GM23338 (cell line): ENCODE data around the gene ACTMAP. TPM values are rescaled to one million over a fixed set of nuclear protein-coding genes. Genes with fewer than 3 reads are reported as not detected.

Source experiments
- ATAC-seq: fragments of 200-7000 bp; cut with Tn5 transposase; 3 replicates; pipeline ENCODE4 v1.9.1; 2020
- DNase-seq: peaks from one replicate; pipeline ENCODE4 v3.0.0-alpha.2; 2015; ENCODE audit warnings: low spot score
- H2AFZ ChIP-seq: fragments of 200-600 bp; sonication (generic); 2 replicates; pipeline ENCODE4 v1.8.0; 2016; ENCODE audit warnings: antibody characterized with exemption, mild to moderate bottlenecking, moderate library complexity
- H3F3A ChIP-seq: fragments of 200-600 bp; sonication (generic); replicated peaks from 2 replicates; pipeline ENCODE4 v1.8.0; 2017; ENCODE audit warnings: antibody characterized with exemption, mixed run types, low read depth
- H3K27ac ChIP-seq: fragments of 200-600 bp; sonication (generic); 2 replicates; pipeline ENCODE4 v1.6.1; 2016; ENCODE audit warnings: low read depth
- H3K27me3 ChIP-seq: fragments of 200-600 bp; sonication (generic); 2 replicates; pipeline ENCODE4 v1.8.0; 2016; ENCODE audit warnings: mild to moderate bottlenecking, mixed run types, moderate library complexity; ENCODE audit not compliant: insufficient read depth
- H3K36me3 ChIP-seq: fragments of 200-600 bp; sonication (generic); 2 replicates; pipeline ENCODE4 v1.8.0; 2016; ENCODE audit warnings: mild to moderate bottlenecking; ENCODE audit not compliant: insufficient read depth
- H3K4me1 ChIP-seq: fragments of 200-600 bp; sonication (generic); 2 replicates; pipeline ENCODE4 v1.8.0; 2016; ENCODE audit warnings: mild to moderate bottlenecking, moderate library complexity; ENCODE audit not compliant: insufficient read depth
- H3K4me2 ChIP-seq: fragments of 200-600 bp; sonication (generic); 2 replicates; pipeline ENCODE4 v1.7.1; 2017; ENCODE audit warnings: mixed run types
- H3K4me3 ChIP-seq: fragments of 200-600 bp; sonication (generic); 2 replicates; pipeline ENCODE4 v1.6.1; 2016; ENCODE audit warnings: mixed run types
- H3K79me2 ChIP-seq: fragments of 200-600 bp; sonication (generic); replicated peaks from 2 replicates; pipeline ENCODE4 v1.8.0; 2017; ENCODE audit warnings: mild to moderate bottlenecking; ENCODE audit not compliant: insufficient read depth
- H3K9me2 ChIP-seq: fragments of 200-600 bp; sonication (generic); 2 replicates; pipeline ENCODE4 v1.8.0; 2017; ENCODE audit not compliant: insufficient read depth
- H4K20me1 ChIP-seq: fragments of 200-600 bp; sonication (generic); replicated peaks from 2 replicates; pipeline ENCODE4 v1.8.0; 2017; ENCODE audit warnings: mild to moderate bottlenecking; ENCODE audit not compliant: insufficient read depth
- H3K27ac Mint-ChIP-seq: 2 replicates; pipeline ENCODE4 v1.8.0; 2020; ENCODE audit warnings: inconsistent platforms, mild to moderate bottlenecking, moderate library complexity, mixed read lengths
- H3K27me3 Mint-ChIP-seq: 3 replicates; pipeline ENCODE4 v1.8.0; 2022; ENCODE audit warnings: low read depth, mild to moderate bottlenecking, moderate library complexity, mixed read lengths, inconsistent platforms; ENCODE audit not compliant: insufficient read depth, poor library complexity
- H3K36me3 Mint-ChIP-seq: 3 replicates; pipeline ENCODE4 v1.8.0; 2021; ENCODE audit warnings: low read depth, mild to moderate bottlenecking, inconsistent platforms, moderate library complexity, mixed read lengths
- H3K4me1 Mint-ChIP-seq: 3 replicates; pipeline ENCODE4 v1.8.0; 2020; ENCODE audit warnings: mild to moderate bottlenecking, inconsistent platforms, mixed read lengths
- H3K4me3 Mint-ChIP-seq: 3 replicates; pipeline ENCODE4 v1.8.0; 2021; ENCODE audit warnings: moderate library complexity, mild to moderate bottlenecking, inconsistent platforms, mixed read lengths
- H3K9me3 Mint-ChIP-seq: 3 replicates; pipeline ENCODE4 v1.8.0; 2020; ENCODE audit warnings: moderate library complexity, mild to moderate bottlenecking, inconsistent platforms, mixed read lengths
- CREB1 ChIP-seq: fragments of 250-450 bp; sonication (Bioruptor Pico); IDR thresholded peaks from 2 replicates; pipeline ENCODE4 v1.5.0; 2020; ENCODE audit warnings: low read depth, mild to moderate bottlenecking, moderate library complexity
- CTCF ChIP-seq, 2 experiments: fragments of 200-600 bp in 1 of 2; sonication (generic) in 1 of 2; conservative IDR thresholded peaks; 2 replicates each; pipeline versions ENCODE4 v1.5.1 to v1.6.1; 2016 to 2017; ENCODE audit warnings: antibody characterized with exemption in 2 of 2, low read depth in 2 of 2, mild to moderate bottlenecking in 2 of 2, moderate library complexity in 1 of 2
- EZH2 ChIP-seq: fragments of 200-600 bp; sonication (generic); IDR thresholded peaks from one replicate; pipeline ENCODE4 v1.8.0; 2017; ENCODE audit warnings: antibody characterized with exemption, mild to moderate bottlenecking, low read depth; ENCODE audit not compliant: unreplicated experiment
- JUNB ChIP-seq: IDR thresholded peaks from one replicate; pipeline ENCODE4 v1.6.1; 2016; ENCODE audit warnings: antibody characterized with exemption; ENCODE audit not compliant: unreplicated experiment
- NANOG ChIP-seq: IDR thresholded peaks from 2 replicates; pipeline ENCODE4 v1.6.1; 2016; ENCODE audit warnings: antibody characterized with exemption, borderline replicate concordance
- REST ChIP-seq: IDR thresholded peaks from one replicate; pipeline ENCODE4 v1.6.1; 2018; ENCODE audit warnings: antibody characterized with exemption; ENCODE audit not compliant: unreplicated experiment
- STAT1 ChIP-seq: IDR thresholded peaks from one replicate; pipeline ENCODE4 v1.6.1; 2016; ENCODE audit warnings: antibody characterized with exemption; ENCODE audit not compliant: unreplicated experiment
- ZNF331 ChIP-seq: fragments of 250-450 bp; sonication (Bioruptor Pico); IDR thresholded peaks from 2 replicates; pipeline ENCODE4 v1.5.0; 2020; ENCODE audit warnings: low read depth, mild to moderate bottlenecking, moderate library complexity
- polyA plus RNA-seq: library from polyadenylated mRNA; unstranded; fragments of >200 nt; fragmentation: Nextera tagmentation; extraction: Ambion mirVana; gene quantifications from 2 replicates; pipeline ENCODE4 v1.2.1, GENCODE V29; 2016
- total RNA-seq: library from RNA; depleted of rRNA; stranded (reverse); fragments of >200 nt; shearing (Covaris generic); gene quantifications from 2 replicates; pipeline ENCODE4 v1.2.3, GENCODE V29; 2014
- TF ChIP-seq, protein P1 (sequence below): IDR thresholded peaks from 2 replicates; pipeline ENCODE4 v1.6.1; 2016; ENCODE audit warnings: antibody characterized with exemption
- TF ChIP-seq, protein P2 (sequence below): fragments of 250-450 bp; sonication (Bioruptor Pico); IDR thresholded peaks from 2 replicates; pipeline ENCODE4 v1.5.0; 2020; ENCODE audit warnings: mild to moderate bottlenecking, moderate library complexity

The ACTMAP gene
- total and polyA plus RNA-seq, 2 experiments from 2014 or later: 14.9 to 16.7 TPM

DNA sequence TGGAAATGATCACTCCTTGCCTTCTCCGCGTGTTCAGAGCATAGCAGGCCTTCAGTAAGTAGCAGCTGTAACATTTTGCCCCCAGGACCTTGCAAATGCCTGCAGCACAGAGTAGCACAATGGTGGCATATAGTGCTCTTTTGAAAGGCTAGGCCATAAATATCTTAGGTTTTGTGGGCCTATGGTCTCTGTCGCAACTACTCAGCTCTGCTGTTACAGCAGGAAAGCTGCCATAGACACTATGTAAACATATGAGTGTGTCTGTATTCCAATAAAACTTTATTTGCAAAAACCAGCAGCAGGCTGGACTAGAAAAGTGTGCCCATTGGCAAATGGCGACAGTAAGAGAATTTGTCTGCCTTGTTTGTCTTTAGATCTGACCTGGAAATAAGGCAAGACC, 24.0 kb downstream of the ACTMAP start:
- Histone ChIP-seq H4K20me1 (no peaks in the 10 kb centered on the region; the same call in none of the 2 replicates), H3K79me2 (no peaks in the 10 kb centered on the region; the same call in 1 of the 2 replicates), H3K4me2 (no peak overlapping the region), H3K27ac (no peak overlapping the region), H3K27me3 (no peaks in the 10 kb centered on the region), H2AFZ (no peak overlapping the region), H3K36me3 (0 out of 2 replicates have a peak, but pooled peaks cover 8% of the 10 kb centered on the region), H3K4me3 (no peak overlapping the region), H3K4me1 (no peaks in the 10 kb centered on the region), H3F3A (no peaks in the 10 kb centered on the region), H3K9me2 (no peaks in the 10 kb centered on the region)
- Mint-ChIP-seq H3K4me1 (no peaks in the 10 kb centered on the region), H3K27ac (no peak overlapping the region), H3K36me3 (peaks cover 40% of the 10 kb centered on the region), H3K9me3 (no peaks in the 10 kb centered on the region), H3K27me3 (peaks cover 2% of the 10 kb centered on the region), H3K4me3 (no peak overlapping the region)
- no peak for DNase-seq
- TF ChIP-seq, protein P1, sequence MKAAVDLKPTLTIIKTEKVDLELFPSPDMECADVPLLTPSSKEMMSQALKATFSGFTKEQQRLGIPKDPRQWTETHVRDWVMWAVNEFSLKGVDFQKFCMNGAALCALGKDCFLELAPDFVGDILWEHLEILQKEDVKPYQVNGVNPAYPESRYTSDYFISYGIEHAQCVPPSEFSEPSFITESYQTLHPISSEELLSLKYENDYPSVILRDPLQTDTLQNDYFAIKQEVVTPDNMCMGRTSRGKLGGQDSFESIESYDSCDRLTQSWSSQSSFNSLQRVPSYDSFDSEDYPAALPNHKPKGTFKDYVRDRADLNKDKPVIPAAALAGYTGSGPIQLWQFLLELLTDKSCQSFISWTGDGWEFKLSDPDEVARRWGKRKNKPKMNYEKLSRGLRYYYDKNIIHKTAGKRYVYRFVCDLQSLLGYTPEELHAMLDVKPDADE: no peak
- TF ChIP-seq, protein P2, sequence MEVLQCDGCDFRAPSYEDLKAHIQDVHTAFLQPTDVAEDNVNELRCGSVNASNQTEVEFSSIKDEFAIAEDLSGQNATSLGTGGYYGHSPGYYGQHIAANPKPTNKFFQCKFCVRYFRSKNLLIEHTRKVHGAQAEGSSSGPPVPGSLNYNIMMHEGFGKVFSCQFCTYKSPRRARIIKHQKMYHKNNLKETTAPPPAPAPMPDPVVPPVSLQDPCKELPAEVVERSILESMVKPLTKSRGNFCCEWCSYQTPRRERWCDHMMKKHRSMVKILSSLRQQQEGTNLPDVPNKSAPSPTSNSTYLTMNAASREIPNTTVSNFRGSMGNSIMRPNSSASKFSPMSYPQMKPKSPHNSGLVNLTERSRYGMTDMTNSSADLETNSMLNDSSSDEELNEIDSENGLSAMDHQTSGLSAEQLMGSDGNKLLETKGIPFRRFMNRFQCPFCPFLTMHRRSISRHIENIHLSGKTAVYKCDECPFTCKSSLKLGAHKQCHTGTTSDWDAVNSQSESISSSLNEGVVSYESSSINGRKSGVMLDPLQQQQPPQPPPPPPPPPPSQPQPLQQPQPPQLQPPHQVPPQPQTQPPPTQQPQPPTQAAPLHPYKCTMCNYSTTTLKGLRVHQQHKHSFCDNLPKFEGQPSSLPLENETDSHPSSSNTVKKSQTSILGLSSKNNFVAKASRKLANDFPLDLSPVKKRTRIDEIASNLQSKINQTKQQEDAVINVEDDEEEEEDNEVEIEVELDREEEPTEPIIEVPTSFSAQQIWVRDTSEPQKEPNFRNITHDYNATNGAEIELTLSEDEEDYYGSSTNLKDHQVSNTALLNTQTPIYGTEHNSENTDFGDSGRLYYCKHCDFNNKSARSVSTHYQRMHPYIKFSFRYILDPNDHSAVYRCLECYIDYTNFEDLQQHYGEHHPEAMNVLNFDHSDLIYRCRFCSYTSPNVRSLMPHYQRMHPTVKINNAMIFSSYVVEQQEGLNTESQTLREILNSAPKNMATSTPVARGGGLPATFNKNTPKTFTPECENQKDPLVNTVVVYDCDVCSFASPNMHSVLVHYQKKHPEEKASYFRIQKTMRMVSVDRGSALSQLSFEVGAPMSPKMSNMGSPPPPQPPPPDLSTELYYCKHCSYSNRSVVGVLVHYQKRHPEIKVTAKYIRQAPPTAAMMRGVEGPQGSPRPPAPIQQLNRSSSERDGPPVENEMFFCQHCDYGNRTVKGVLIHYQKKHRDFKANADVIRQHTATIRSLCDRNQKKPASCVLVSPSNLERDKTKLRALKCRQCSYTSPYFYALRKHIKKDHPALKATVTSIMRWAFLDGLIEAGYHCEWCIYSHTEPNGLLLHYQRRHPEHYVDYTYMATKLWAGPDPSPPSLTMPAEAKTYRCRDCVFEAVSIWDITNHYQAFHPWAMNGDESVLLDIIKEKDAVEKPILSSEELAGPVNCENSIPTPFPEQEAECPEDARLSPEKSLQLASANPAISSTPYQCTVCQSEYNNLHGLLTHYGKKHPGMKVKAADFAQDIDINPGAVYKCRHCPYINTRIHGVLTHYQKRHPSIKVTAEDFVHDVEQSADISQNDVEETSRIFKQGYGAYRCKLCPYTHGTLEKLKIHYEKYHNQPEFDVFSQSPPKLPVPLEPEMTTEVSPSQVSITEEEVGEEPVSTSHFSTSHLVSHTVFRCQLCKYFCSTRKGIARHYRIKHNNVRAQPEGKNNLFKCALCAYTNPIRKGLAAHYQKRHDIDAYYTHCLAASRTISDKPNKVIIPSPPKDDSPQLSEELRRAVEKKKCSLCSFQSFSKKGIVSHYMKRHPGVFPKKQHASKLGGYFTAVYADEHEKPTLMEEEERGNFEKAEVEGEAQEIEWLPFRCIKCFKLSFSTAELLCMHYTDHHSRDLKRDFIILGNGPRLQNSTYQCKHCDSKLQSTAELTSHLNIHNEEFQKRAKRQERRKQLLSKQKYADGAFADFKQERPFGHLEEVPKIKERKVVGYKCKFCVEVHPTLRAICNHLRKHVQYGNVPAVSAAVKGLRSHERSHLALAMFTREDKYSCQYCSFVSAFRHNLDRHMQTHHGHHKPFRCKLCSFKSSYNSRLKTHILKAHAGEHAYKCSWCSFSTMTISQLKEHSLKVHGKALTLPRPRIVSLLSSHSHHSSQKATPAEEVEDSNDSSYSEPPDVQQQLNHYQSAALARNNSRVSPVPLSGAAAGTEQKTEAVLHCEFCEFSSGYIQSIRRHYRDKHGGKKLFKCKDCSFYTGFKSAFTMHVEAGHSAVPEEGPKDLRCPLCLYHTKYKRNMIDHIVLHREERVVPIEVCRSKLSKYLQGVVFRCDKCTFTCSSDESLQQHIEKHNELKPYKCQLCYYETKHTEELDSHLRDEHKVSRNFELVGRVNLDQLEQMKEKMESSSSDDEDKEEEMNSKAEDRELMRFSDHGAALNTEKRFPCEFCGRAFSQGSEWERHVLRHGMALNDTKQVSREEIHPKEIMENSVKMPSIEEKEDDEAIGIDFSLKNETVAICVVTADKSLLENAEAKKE (CRISPR knock-in tag): no peak
- TF ChIP-seq JUNB (no peak), CTCF (conservative IDR thresholded peaks at IDR 0.05; ENCODE audit: low read depth in 2 of 2) (no peak), ZNF331 (CRISPR knock-in tag) (no peak), CREB1 (CRISPR knock-in tag) (no peak), REST (no peak), NANOG (no peak), STAT1 (no peak), EZH2 (no peak)
- no peak for ATAC-seq
